ENCODE results near the gene DENND1A. TPM values are rescaled to one million over a fixed set of nuclear protein-coding genes. Genes with fewer than 3 reads are reported as not detected.

DENND1A gene
- total and polyA plus RNA-seq, 9 donors = 9.3 to 16.0 (median 13.8) TPM

DNA sequence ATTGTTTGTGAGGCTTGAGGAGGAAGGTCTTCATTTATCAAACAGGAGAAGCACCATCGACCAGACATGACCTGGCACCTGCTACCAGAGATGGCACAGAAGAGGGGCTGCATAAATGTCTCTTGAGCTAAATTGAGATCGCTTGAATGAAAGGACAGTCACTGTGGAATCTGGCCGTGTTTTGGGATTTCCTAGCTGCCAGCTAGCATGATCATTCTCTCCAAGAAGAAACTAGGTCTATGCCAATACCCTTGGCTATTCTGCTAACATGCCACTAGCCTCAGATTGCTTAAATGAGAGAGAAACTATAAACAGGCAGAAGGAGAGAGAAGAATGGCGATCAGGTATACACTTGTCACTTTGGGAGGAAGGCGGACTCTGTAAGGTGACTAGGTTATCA, 324.6 kb downstream of the DENND1A start:
- Histone ChIP-seq H3K4me3 (ENCODE audit: low read length) (no peak overlapping the region), H3K27ac (ENCODE audit: low read length) (no peak overlapping the region), H3K36me3 (ENCODE audit: control insufficient read depth, insufficient read depth, low read length) (no peaks in the 10 kb centered on the region), H3K9me3 (replicated peaks; ENCODE audit: control insufficient read depth, low read depth, low read length) (no peaks in the 10 kb centered on the region), H3K4me1 (ENCODE audit: control insufficient read depth, insufficient read depth, low read length) (no peaks in the 10 kb centered on the region), H3K27me3 (ENCODE audit: control insufficient read depth, insufficient read depth, low read length) (no peaks in the 10 kb centered on the region)
- 82% methylated on average over 3 of the region's 5 CpGs for WGBS (ENCODE audit: insufficient coverage)
- DNase-seq = no peak

DNA sequence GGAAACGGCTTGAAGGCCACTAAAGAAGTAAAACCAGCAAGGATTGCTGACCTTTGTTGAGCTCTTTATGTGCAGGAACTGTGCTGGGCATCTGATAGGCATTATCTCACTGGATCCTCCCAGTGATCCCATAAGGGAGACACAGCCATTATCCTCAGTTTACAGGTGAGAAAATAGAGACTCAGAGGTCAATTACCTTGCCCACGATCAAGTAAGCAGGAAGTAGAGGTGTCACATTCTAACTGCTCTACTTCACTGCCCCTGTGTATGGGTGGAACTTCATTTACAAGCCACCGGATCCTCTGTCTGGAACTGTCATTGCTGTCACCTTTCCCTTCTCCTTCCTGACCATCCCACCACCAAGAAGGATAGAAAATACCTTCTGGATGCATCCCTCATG, 325.1 kb downstream of the DENND1A start:
- Histone ChIP-seq H3K4me1 (ENCODE audit: control insufficient read depth, insufficient read depth, low read length) (no peaks in the 10 kb centered on the region), H3K36me3 (ENCODE audit: control insufficient read depth, insufficient read depth, low read length) (no peaks in the 10 kb centered on the region), H3K27ac (ENCODE audit: low read length) (no peak overlapping the region), H3K27me3 (ENCODE audit: control insufficient read depth, insufficient read depth, low read length) (no peaks in the 10 kb centered on the region), H3K9me3 (replicated peaks; ENCODE audit: control insufficient read depth, low read depth, low read length) (no peaks in the 10 kb centered on the region), H3K4me3 (ENCODE audit: low read length) (no peak overlapping the region)
- no peak for DNase-seq
- WGBS (ENCODE audit: insufficient coverage) = 50% methylated on average over 1 of the region's 3 CpGs

DNA sequence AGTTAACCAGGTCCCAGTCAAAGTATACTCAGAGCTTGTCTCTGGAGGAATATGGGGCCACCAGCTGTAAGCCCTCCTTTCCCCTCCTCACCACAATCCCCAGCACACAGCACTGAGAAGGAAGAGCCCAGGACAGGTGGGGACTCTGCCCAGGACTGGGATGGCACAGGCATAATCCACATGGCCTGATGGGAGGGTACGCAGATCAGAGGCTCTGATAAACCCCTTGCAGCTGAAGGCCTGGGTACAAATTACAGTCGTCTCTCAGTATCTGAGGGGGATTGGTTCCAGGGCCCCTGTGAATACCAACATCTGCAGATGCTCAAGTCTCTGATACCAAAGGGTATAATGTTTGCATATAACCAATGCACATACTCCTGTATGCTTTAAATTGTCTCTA, 328.1 kb downstream of the DENND1A start:
- 75% methylated on average over 2 of the region's 2 CpGs for WGBS (ENCODE audit: insufficient coverage)
- H3K36me3 ChIP-seq (ENCODE audit: control insufficient read depth, insufficient read depth, low read length) = no peaks in the 10 kb centered on the region
- H3K27me3 ChIP-seq (ENCODE audit: control insufficient read depth, insufficient read depth, low read length) = no peaks in the 10 kb centered on the region

DNA sequence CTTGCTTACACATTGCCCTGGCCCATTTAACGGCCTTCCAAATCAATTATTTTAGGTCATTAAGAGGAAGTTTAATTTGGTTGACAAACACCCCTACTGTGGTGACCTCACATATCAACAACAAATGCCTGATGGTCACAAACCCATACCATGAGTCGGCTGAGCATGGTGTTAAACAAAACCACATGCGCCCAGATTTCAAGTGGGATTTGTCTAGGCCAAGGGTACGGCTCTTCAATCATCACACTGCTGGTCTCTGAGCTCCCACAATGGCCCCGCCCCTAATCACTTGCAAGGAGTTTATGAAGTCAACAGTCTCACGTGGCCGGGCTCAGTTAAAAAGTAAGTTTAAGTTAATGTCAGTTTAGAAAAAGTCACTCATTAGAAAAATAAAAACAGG, 330.1 kb downstream of the DENND1A start:
- no peaks in the 10 kb centered on the region for H3K9me3 ChIP-seq (replicated peaks; ENCODE audit: control insufficient read depth, low read depth, low read length)
- H3K4me3 ChIP-seq (ENCODE audit: low read length) = no peak overlapping the region
- H3K4me1 ChIP-seq (ENCODE audit: control insufficient read depth, insufficient read depth, low read length) = no peaks in the 10 kb centered on the region
- 39% methylated on average over 3 of the region's 7 CpGs for WGBS (ENCODE audit: insufficient coverage)
- H3K27ac ChIP-seq (ENCODE audit: low read length) = no peak overlapping the region
- no peak for DNase-seq
- H3K36me3 ChIP-seq (ENCODE audit: control insufficient read depth, insufficient read depth, low read length) = peaks cover 8% of the 10 kb centered on the region
- no peaks in the 10 kb centered on the region for H3K27me3 ChIP-seq (ENCODE audit: control insufficient read depth, insufficient read depth, low read length)

More for the DNA sequence above, 328.1 kb downstream of the DENND1A start:
- Histone ChIP-seq H3K4me3 (ENCODE audit: low read length) (no peak overlapping the region), H3K4me1 (ENCODE audit: control insufficient read depth, insufficient read depth, low read length) (no peaks in the 10 kb centered on the region), H3K9me3 (replicated peaks; ENCODE audit: control insufficient read depth, low read depth, low read length) (no peaks in the 10 kb centered on the region), H3K27ac (ENCODE audit: low read length) (no peak overlapping the region)
- DNase-seq = no peak

DNA sequence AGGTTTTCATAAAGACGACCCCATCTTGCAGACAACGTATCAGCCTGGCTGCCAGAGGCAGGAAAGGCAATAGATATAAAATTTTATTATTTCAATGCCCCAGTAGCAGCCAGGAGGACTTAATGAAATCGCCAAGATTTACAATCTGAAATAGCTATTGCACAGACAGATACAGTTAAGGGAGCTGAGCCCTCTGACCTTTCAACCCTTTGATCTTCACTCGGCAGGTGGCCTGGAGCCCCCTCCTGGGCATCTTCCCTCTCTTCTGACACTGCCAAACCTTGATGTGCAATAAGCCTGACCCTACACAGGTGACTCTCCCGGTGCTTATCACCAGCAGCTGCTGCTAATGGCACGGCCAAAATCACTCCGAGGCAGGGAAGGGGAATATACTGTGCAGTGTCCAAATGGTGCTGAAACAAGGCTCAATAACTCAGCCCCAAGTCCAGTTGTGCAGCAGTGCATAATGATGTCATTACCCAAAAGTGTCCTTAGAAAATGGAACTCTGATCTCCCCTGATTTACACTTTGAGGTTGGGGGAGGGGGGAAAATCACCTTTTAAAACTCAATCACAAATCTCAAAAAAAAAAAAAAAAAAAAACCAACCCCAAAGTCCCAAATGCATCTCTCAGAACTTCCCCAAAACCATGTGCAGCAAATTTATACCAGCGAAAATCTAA, 331.9 kb downstream of the DENND1A start:
- Histone ChIP-seq H3K4me1 (ENCODE audit: control insufficient read depth, insufficient read depth, low read length) (no peaks in the 10 kb centered on the region), H3K27me3 (ENCODE audit: control insufficient read depth, insufficient read depth, low read length) (no peaks in the 10 kb centered on the region), H3K4me3 (ENCODE audit: low read length) (no peak overlapping the region), H3K36me3 (ENCODE audit: control insufficient read depth, insufficient read depth, low read length) (peaks cover 8% of the 10 kb centered on the region), H3K9me3 (replicated peaks; ENCODE audit: control insufficient read depth, low read depth, low read length) (no peaks in the 10 kb centered on the region), H3K27ac (ENCODE audit: low read length) (no peak overlapping the region)
- DNase-seq = no peak
- 30% methylated on average over 5 of the region's 8 CpGs for WGBS (ENCODE audit: insufficient coverage)

DNA sequence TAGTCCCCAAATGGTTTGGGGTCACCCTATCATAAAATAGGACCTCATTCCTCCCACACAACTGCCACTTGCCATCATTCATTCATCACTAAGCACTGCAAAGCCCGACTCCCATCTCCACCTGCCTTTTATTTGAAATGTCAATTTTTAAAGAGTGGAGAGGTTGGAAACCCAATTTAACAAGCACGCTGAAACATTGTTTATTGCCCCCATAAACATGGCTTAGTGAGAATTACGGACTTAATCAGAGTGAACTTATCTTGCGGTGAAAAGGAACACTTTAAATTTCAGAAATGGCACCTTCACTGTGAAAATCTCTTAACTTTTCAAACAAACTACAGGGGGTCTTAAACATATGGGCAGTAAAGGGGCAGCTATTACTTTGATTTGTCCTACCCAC, 332.9 kb downstream of the DENND1A start:
- no peaks in the 10 kb centered on the region for H3K4me1 ChIP-seq (ENCODE audit: control insufficient read depth, insufficient read depth, low read length)
- no CpG with 5 or more reads among the region's 4 CpGs for WGBS (ENCODE audit: insufficient coverage)
- H3K9me3 ChIP-seq (replicated peaks; ENCODE audit: control insufficient read depth, low read depth, low read length) = no peaks in the 10 kb centered on the region
- no peak overlapping the region for H3K4me3 ChIP-seq (ENCODE audit: low read length)
- H3K27me3 ChIP-seq (ENCODE audit: control insufficient read depth, insufficient read depth, low read length) = no peaks in the 10 kb centered on the region
- H3K27ac ChIP-seq (ENCODE audit: low read length) = no peak overlapping the region
- no peak for DNase-seq
- H3K36me3 ChIP-seq (ENCODE audit: control insufficient read depth, insufficient read depth, low read length) = peaks cover 8% of the 10 kb centered on the region

DNA sequence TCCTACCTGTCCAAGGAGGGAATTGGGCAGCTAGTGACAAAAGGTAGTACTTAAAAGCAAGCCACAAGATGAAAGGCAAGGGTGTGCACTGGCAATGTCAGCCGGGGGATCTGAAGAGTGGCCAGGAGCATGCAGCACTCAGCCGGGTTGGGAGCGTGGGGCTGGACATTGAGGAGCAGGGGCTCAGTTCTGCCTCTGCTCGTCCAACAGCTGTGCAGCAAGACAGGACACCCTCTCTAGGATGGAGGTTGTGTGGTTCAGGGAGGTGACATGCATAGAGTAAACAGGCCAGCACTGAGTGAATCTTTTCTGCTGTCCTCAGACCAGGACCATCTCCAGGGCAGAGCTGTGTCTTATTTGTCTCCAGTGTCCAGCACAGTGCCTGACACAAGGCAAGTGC, 338.6 kb downstream of the DENND1A start:
- Histone ChIP-seq H3K4me3 (ENCODE audit: low read length) (no peak overlapping the region), H3K4me1 (ENCODE audit: control insufficient read depth, insufficient read depth, low read length) (peaks cover 6% of the 10 kb centered on the region), H3K27ac (ENCODE audit: low read length) (no peak overlapping the region), H3K27me3 (ENCODE audit: control insufficient read depth, insufficient read depth, low read length) (no peaks in the 10 kb centered on the region), H3K9me3 (replicated peaks; ENCODE audit: control insufficient read depth, low read depth, low read length) (peaks cover 2% of the 10 kb centered on the region), H3K36me3 (ENCODE audit: control insufficient read depth, insufficient read depth, low read length) (peaks cover 8% of the 10 kb centered on the region)
- DNase-seq = no peak
- WGBS (ENCODE audit: insufficient coverage) = 51% methylated on average over 4 of the region's 4 CpGs

DNA sequence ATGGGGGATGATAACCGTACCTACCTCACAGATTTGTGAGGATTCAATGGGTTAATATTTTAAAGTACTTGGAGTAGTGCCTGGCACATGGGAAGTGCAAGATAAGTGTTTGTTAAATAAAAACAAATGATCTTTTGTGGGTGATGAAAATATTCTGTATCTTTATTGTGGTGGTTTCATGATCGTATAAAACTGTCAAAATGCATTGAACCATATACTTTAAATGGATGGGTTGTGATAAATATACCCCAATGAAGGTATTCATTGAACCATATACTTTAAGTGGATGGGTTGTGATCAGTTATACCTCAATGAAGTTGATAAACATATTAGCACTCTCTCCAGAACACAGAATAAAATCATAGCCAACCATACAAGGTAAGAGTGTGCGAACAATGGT, 339.4 kb downstream of the DENND1A start:
- Histone ChIP-seq H3K27me3 (ENCODE audit: control insufficient read depth, insufficient read depth, low read length) (no peaks in the 10 kb centered on the region), H3K4me3 (ENCODE audit: low read length) (no peak overlapping the region), H3K36me3 (ENCODE audit: control insufficient read depth, insufficient read depth, low read length) (peaks cover 5% of the 10 kb centered on the region), H3K4me1 (ENCODE audit: control insufficient read depth, insufficient read depth, low read length) (peaks cover 6% of the 10 kb centered on the region), H3K27ac (ENCODE audit: low read length) (no peak overlapping the region), H3K9me3 (replicated peaks; ENCODE audit: control insufficient read depth, low read depth, low read length) (peaks cover 2% of the 10 kb centered on the region)
- DNase-seq = no peak
- WGBS (ENCODE audit: insufficient coverage) = 100% methylated on average over 1 of the region's 3 CpGs

DNA sequence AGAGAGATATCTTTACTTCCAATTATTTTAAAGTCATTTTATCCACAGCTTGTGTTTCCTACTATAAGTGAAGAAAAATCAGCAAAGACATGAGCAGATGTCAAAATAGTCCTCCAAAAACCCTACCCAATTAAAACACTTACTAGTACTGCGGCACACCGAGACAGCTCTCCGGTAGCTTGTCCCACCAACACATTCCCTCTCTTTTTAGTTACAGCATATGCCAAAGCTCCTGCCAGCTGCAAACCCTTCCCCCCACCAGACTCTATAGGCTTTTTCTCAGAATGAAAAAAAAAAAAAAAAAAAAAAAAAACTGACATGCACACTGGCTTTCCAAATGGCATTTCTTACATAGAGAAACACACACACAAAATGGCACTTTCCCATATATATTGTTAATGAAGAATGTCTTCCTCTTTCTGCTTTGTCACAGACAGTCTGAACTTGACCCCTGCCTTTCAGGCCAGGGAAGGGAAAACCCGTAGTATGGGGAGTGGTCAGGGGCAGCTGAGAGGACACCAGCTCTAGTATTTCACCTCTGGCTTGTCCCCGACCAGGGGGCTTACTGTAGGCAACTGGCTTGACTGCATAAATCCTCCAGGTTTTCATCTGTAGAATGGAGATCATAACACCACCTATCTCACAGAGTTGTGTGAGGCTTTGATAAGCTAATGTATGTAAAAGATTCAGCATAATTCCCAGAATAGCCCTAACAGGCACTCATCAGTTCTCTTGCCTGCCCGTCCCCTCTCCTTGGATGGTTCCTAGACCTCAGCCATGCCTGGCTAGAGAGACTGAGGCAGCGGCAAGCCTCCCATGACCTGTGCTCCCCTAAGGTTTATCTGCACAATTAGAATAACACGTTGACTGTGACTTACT, 340.3 kb downstream of the DENND1A start:
- Histone ChIP-seq H3K4me1 (ENCODE audit: control insufficient read depth, insufficient read depth, low read length) (peaks cover 6% of the 10 kb centered on the region), H3K9me3 (replicated peaks; ENCODE audit: control insufficient read depth, low read depth, low read length) (peaks cover 2% of the 10 kb centered on the region), H3K4me3 (ENCODE audit: low read length) (no peak overlapping the region), H3K27ac (ENCODE audit: low read length) (no peak overlapping the region), H3K27me3 (ENCODE audit: control insufficient read depth, insufficient read depth, low read length) (no peaks in the 10 kb centered on the region), H3K36me3 (ENCODE audit: control insufficient read depth, insufficient read depth, low read length) (no peaks in the 10 kb centered on the region)
- WGBS (ENCODE audit: insufficient coverage) = 79% methylated on average over 5 of the region's 8 CpGs
- DNase-seq = peak; percentile 29

DNA sequence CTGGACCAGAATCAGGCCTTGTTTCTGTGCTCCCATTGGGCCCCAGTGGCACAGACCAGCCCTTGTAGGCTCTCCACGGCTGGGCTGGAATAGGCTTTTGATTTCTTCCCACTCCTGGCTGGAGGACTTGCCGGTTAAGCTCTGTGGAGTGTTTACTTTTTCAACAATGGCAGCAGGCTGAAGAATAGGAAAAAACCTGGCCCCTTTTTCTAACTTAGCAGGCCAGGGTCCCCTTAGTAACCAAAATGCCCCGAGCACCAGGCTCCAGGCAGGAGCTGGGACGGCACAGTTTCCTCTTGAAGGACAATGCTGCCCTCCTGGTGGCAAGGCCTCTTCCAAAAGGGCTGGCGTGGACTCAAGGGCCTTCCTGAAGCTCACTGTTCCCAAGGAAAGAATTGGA, 343.7 kb downstream of the DENND1A start:
- WGBS (ENCODE audit: insufficient coverage) = 100% methylated on average over 4 of the region's 5 CpGs
- H3K27me3 ChIP-seq (ENCODE audit: control insufficient read depth, insufficient read depth, low read length) = no peaks in the 10 kb centered on the region

More for the DNA sequence above, 343.7 kb downstream of the DENND1A start:
- DNase-seq = no peak
- H3K9me3 ChIP-seq (replicated peaks; ENCODE audit: control insufficient read depth, low read depth, low read length) = peaks cover 2% of the 10 kb centered on the region
- H3K4me3 ChIP-seq (ENCODE audit: low read length) = no peak overlapping the region
- peaks cover 7% of the 10 kb centered on the region for H3K36me3 ChIP-seq (ENCODE audit: control insufficient read depth, insufficient read depth, low read length)
- H3K27ac ChIP-seq (ENCODE audit: low read length) = no peak overlapping the region
- H3K4me1 ChIP-seq (ENCODE audit: control insufficient read depth, insufficient read depth, low read length) = peaks cover 14% of the 10 kb centered on the region

All from muscle of leg (tissue), 11 donors.